SIG-M5 treated with dmso at 0.1 percent for 504 hours (cell line): Measurements from ENCODE around the gene PQBP1.

ENCODE experiments used
- DNase-seq: peaks from one replicate; lab custom pipeline; 2025; ENCODE audit not compliant: unreplicated experiment; lab: John Stamatoyannopoulos, UW

The PQBP1 gene

GRCh38 chrX:48920718-48921104 lies 23.0 kb downstream of the PQBP1 start:
- DNase-seq: no peak

- no peak for DNase-seq
These were observed 26.0 kb downstream of the PQBP1 start for GRCh38 chrX:48923771-48924170.

- no peak for DNase-seq
These were observed 26.5 kb downstream of the PQBP1 start for GRCh38 chrX:48924270-48924669.

- no peak for DNase-seq
These were observed 29.4 kb downstream of the PQBP1 start for GRCh38 chrX:48927123-48927522.

- no peak for DNase-seq
These were observed 30.1 kb downstream of the PQBP1 start for GRCh38 chrX:48927736-48928382.

GRCh38 chrX:48933757-48934156 lies 36.0 kb downstream of the PQBP1 start:
- DNase-seq: no peak

- DNase-seq: no peak
These were observed 37.0 kb downstream of the PQBP1 start for GRCh38 chrX:48934581-48935300.

- no peak for DNase-seq
These were observed 37.6 kb downstream of the PQBP1 start for GRCh38 chrX:48935301-48935670.

- DNase-seq: no peak
These were observed 38.8 kb downstream of the PQBP1 start for GRCh38 chrX:48936429-48937053.

GRCh38 chrX:48937054-48937907 lies 39.6 kb downstream of the PQBP1 start:
- DNase-seq: peak; percentile 88

- no peak for DNase-seq
These were observed 41.1 kb downstream of the PQBP1 start for GRCh38 chrX:48938721-48939425.

- DNase-seq: no peak
These were observed 41.9 kb downstream of the PQBP1 start for GRCh38 chrX:48939524-48940228.

- DNase-seq: no peak
These were observed 42.8 kb downstream of the PQBP1 start for GRCh38 chrX:48940404-48940955.

- no peak for DNase-seq
These were observed 45.2 kb downstream of the PQBP1 start for GRCh38 chrX:48942895-48943294.

GRCh38 chrX:48945517-48946348 lies 48.0 kb downstream of the PQBP1 start:
- DNase-seq: peak; percentile 31

- DNase-seq: no peak
These were observed 50.9 kb downstream of the PQBP1 start for GRCh38 chrX:48948589-48948988.
